Nephron (organoid): ENCODE measurements around the gene NFKBIE.

Experiments used
- H3K27ac Mint-ChIP-seq, 3 experiments: 2 replicates each; pipeline ENCODE4 v1.8.0; 2020; ENCODE audit warnings: mixed read lengths in 3 of 3, mild to moderate bottlenecking in 2 of 3, moderate library complexity in 1 of 3
- H3K27me3 Mint-ChIP-seq: 2 replicates; pipeline ENCODE4 v1.8.0; 2021; ENCODE audit warnings: low read depth, mild to moderate bottlenecking, moderate library complexity, mixed read lengths
- H3K36me3 Mint-ChIP-seq: 2 replicates; pipeline ENCODE4 v1.8.0; 2020; ENCODE audit warnings: low read depth, mixed read lengths
- H3K4me1 Mint-ChIP-seq: 2 replicates; pipeline ENCODE4 v1.8.0; 2020; ENCODE audit warnings: mixed read lengths
- H3K4me3 Mint-ChIP-seq, 3 experiments: 2 replicates each; pipeline ENCODE4 v1.8.0; 2020; ENCODE audit warnings: mild to moderate bottlenecking in 3 of 3, mixed read lengths in 3 of 3, moderate library complexity in 2 of 3
- H3K9me3 Mint-ChIP-seq: 2 replicates; pipeline ENCODE4 v1.8.0; 2020; ENCODE audit warnings: mixed read lengths
- CTCF ChIP-seq, 3 experiments: fragments of 200-600 bp; sonication (generic); IDR thresholded peaks; one replicate each; pipeline ENCODE4 v1.5.0; 2021; ENCODE audit warnings: antibody characterized with exemption in 3 of 3; ENCODE audit not compliant: unreplicated experiment in 3 of 3

Gene NFKBIE

GRCh38 chr6:44211284-44211683, 54.1 kb downstream of the NFKBIE start:
- H3K27ac Mint-ChIP-seq, result no peak overlapping the region
- peaks cover 4% of the 10 kb centered on the region for H3K27me3 Mint-ChIP-seq
- no peak for TF ChIP-seq CTCF (IDR thresholded peaks at IDR 0.05; ENCODE audit: unreplicated experiment in 3 of 3)
- H3K4me1 Mint-ChIP-seq, result peaks cover 21% of the 10 kb centered on the region
- no peaks in the 10 kb centered on the region for H3K36me3 Mint-ChIP-seq
- no peak overlapping the region for H3K4me3 Mint-ChIP-seq
- H3K9me3 Mint-ChIP-seq, result no peaks in the 10 kb centered on the region
